CD4-positive, alpha-beta T cell treated with Interleukin-10 for 1 hour (primary cell): ENCODE measurements around the gene AKR1A1.
"Not testable (repeated sequence)": the region's sequence is repeated elsewhere in the genome, so short reads cannot be mapped to it uniquely, and the experiment has no call there.

Source experiments
- DNase-seq: peaks from one replicate; pipeline ENCODE4 v3.0.0-alpha.2; 2020

Gene AKR1A1

DNA sequence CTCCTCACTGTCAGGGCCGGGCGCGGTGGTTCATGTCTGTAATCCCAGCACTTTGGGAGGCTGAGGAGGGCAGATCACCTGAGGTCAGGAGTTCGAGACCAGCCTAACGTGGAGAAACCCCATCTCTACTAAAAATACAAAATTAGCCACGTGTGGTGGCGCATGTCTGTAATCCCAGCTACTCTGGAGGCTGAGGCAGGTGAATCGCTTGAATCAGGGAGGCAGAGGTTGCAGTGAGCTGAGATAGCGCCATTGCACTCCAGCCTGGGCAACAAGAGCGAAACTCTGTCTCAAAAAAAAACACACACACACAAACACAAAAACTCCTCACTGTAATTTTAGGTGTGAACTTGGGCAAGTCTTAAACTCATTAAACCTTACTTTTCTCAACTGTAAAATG, 26.7 kb upstream of the AKR1A1 start:
- not testable (repeated sequence) for DNase-seq

DNA sequence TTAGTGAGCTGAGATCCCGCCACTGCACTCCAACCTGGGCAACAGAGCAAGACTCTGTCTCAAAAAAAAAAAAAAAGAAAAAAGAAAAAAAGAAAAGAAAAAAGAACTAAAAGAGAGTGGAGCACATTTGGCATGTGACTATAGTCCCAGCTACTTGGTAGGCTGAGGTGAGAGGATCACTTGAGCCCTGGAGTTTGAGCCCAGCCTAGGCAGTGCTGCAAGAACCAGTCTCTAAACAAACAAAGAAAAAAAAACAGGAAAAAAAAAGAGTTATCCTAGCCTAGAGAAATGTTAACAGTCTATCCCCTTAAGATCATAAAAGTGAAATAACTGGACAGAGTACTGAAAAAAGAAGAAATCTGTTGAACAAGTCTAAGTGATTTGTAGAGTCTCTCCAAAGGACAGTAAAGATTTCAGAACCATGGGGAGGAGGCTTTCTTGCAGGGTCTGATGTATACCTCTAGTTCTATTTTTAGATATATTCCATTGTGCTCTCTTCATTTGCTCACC, 24.4 kb upstream of the AKR1A1 start:
- no peak for DNase-seq

DNA sequence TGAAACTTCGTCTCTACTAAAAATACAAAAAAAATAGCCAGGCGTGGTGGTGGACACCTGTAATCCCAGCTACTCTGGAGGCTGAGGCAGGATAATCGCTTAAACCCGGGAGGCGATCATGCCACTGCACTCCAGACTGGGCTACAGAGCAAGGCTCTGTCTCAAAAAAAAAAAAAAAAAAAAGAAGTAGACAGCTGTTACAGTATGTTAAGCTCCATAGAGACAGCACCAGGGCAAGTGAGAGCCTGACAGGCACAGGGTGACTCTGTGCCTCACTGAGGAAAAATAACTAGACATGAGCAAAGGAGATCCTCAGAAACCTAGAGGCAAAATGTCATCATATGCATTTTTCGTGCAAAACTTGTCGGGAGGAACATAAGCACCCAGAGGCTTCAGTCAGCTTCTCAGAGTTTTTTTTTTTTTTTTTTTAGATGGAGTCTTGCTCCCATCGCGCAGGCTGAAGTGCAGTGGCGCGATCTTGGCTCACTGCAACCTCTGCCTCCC, 19.9 kb upstream of the AKR1A1 start:
- DNase-seq: no peak

DNA sequence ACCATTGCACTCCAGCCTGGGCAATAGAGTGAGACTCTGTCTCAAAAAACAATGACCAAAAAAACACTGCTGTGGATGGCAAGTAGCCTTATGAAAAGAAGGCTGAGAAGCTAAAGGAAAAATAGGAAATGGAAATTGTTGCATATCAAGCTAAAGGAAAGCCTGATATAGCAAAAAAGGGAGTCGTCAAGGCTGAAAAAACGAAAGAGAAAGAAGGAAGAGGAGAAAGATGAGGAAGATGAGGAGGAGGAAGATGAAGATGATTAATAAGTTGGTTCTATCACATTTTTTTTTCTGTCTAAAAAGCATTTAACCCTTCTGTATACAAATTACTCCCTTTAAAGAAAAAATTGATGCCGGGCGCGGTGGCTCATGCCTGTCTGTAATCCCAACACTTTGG, 18.8 kb upstream of the AKR1A1 start:
- DNase-seq: no peak

DNA sequence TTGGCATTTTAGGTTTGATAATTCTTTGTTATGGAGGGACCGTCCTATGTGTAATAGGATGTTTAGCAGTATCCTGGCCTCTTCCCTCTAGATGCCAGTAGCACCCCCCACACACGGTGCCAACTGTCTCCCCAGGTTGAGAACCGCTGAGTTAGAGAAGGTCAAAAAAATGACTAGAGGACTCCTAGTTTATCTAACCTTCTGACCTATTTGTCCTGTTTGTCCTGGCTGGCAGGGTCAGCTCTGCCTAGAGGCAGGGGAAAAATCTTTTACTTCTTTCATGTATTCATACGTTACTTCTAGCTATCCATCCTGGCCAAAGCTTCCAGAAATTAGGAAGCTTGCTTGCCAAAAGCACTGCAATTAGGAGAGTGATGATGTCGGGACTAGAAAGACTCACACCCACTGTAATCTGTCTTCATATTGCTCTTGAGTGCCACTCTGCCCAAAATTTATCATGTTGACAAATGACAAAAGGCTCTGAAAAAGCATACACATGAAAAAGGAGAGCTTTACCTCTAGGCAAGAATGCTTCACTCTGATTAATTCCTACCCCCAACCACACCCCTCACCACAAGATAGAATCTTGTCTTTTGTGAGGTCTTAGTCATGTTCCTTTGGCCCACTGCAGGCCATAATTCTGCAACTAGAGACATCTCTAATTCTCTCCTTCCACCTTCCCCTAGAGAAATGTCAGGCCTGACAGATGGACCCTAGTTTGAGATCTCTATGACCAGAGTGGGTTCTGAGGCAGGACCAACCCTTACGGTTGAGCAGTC, 14.4 kb upstream of the AKR1A1 start:
- no peak for DNase-seq

DNA sequence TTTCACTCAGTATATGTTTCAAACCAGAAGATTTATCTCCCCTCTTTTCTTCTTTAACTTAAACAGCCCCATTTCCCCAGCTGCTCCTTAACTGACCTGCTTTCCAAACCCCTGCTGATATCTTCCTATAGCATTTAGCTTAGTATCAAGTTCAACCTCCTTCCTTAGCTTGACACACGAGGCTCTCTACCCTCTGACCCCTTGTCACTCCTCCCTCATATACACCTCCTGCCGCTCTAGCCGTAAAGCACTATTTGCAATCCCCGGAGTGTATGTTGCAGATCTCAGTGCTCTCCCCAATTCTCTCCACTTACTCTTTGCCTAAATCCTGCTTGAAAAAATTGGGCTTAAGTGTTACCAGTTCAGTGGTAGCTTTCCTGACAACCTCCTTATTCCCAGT, 13.7 kb upstream of the AKR1A1 start:
- no peak for DNase-seq

DNA sequence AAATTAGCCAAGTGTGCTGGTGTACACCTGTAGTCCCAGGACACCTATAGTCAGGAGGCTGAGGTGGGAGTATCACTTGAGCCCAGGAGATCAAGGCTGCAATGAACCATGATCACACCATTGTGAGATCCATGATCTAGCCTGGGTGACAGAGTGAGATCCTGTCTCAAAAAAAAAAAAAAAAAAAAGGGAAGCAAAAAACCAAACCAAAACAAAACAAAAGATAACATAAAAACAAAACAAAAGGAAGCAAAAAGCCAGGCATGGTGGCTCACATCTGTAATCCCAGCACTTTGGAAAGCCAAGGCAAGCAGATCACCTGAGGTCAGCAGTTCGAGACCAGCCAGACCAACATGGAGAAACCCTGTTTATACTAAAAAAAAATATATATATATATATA, 9.4 kb upstream of the AKR1A1 start:
- no peak for DNase-seq

DNA sequence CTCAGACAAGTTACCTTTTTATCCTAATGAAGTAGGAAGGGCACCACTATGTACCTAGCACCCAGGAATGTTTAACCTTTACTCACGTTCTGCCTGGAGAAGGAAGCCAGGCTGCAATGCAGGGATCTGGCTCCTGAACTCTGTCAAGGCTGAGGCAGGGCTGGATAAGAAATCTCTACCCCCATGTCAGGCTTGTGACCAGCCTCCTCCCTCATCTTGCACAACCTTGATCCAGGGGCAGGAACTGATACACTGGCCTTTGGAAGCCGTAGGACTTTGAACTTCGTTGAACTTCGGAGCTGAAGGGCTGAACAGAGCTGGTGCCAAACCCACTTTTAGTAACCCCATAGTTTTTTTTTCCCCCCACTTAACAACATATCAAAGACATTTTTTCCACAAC, 8.0 kb upstream of the AKR1A1 start:
- DNase-seq: no peak

DNA sequence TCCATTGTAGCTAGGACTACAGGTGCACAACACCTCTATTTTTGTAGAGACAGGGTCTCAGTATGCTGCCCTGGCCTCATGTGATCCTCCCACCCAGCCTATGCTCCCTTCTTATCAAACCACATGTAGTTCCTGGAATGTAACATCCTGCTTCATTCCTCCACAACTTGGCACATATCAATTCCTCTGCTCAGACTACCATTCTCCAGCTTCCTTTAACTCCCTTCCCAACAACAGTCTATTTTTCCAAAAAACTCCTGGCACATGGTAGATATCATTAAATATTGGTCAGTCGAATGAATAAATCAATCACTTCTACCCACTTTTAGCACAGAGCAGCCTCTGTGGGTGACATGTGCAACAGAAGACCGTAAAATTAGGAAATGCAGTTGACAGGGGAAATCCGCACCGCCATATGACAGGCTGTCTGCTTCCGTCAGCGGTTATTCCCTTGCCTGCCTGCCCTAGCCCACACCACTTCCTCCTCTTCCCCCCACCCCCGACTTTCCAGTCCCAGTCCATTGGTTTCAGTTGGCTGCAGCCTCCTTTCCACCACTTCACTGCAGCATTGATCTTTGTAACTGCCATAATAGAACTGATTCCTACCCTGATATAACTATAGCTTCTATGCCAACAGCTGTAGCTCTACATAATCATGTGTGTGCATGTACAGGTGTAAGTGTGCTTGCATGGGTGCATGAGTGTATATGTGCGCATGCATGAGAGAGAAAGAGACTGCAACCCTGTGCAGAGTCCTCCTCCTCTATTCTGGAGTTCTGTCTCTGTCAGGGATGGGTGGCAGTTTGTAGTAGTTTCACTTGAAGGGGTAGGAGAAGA, 6.8 kb upstream of the AKR1A1 start:
- DNase-seq: peak; percentile 81

DNA sequence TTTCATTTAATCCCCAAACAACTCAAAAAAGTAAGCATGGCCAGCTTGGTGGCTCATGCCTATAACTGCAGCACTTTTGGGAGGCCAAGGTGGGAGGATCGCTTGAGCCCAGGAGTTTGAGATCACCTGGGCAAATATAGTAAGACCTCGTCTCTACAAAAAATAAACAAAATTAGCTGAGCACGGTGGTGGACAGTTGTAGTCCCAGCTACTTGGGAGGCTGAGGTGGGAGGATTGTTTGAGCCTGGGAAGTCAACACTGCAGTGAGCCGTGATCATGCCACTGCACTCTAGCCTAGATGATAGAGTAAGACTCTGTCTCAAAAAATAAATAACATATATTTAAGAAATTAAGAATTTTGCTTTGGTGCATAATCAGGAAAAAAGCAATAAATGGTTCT, 6.1 kb upstream of the AKR1A1 start:
- no peak for DNase-seq

DNA sequence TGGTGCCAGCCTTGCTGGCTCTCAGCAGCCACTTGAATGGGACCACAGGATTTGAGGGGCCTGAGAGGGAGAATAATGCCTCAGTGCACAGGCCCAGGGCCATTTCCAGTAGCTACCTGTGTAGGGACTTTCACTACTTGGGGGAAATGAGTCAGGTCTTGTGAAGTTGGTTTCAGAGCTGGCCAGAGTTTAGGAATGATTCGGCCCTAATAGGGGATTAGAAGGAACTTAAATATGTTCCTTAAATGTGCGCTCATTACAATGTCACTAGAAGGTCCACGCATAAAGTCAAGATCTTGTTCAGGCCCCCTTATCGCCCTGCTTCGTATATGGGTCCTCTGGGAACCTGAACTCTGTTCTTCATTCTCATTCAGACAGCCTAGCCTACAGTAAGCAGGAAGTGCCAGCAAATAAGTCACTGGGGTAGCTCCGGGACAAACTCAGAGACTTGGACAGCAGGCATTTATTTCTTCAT, 5.6 kb upstream of the AKR1A1 start:
- DNase-seq: no peak

DNA sequence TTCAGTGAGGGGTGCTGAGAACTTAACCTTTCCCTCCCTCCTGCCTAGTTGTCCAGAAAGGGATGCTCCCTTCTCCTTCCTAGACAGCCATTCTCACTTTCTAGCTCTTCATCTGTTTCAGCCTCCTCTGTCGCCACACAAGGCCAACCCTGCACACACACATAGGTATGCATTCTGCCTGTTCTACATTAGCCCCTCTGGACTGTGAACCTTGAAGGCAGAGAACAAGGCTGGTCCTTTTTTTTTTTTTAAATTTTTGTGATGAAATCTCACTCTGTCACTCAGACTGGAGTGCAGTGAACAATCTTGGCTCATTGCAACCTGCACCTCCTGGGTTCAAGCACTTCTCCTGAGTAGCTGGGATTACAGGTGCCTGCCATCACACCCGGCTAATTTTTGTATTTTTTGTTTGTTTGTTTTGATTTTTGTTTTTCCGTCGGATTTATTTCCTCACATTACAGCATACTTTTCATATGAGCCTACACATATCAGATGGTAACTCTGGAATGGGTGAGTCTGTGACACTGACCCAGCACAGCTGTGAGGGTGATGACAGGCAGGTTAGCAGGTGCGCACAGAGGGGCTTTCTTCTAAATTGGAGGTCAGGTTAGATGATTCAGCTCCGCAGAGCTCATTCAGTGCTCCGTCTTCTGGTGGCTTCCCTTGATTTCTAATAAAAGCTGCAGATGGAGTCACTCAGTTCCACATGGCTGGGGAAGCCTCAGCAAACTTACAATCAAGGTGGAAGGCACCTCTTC, 4.9 kb upstream of the AKR1A1 start:
- no peak for DNase-seq

DNA sequence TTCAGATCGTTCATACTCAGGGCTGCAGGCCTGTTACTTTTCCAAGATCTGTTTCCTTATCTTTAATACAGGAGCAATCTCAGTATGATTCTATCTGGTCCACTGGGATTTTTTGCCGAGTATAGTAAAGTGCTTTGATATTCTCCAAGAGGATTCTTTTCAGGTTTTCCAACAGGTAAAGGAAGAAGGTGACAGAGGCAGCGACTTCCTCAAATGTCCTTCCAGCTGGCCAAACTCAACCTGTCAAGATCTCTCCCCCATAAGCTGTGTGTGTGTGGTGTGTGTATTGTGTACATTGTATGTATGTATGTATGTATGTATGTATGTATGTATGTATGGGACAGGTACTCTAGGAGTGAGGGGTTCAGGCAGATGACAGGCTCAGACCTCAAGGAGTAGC, 1.1 kb downstream of the AKR1A1 start:
- DNase-seq: no peak

DNA sequence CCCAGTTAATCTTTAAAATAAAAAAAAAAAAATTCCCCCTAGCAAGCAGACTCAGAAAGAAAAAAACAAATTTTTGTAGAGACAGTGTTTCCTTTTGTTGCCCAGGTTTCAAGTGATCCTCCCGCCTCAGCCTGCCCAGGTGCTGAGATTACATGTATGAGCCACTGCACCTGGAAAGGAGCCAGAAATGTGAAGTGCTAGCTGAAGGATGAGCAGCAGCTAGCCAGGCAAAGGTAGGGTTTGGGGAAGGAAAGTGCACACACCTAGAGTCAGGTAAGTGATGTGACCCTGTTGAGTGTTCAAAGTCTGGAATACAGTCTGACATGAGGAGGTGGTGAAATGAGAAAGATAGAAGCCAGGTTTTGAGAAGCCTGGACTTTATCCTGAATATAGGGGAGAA, 1.7 kb downstream of the AKR1A1 start:
- no peak for DNase-seq

DNA sequence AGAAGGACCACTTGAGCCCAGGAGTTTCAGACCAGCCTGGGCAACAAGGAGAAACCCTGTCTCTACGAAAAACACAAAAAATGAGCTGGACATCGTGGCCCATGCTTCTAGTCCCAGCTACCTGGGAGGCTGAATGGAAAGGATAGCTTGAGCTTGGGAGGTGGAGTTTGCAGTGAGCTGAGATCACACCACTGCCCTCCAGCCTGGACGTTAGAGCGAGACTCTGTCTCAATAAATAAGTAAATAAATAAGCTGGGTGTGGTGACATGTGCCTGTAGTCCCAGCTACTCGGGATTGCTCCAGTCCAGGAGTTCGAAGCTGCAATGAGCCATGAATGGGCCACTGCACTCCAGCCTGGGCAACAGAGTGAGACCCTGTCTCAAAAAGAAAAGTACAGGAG, 3.6 kb downstream of the AKR1A1 start:
- DNase-seq: no peak

DNA sequence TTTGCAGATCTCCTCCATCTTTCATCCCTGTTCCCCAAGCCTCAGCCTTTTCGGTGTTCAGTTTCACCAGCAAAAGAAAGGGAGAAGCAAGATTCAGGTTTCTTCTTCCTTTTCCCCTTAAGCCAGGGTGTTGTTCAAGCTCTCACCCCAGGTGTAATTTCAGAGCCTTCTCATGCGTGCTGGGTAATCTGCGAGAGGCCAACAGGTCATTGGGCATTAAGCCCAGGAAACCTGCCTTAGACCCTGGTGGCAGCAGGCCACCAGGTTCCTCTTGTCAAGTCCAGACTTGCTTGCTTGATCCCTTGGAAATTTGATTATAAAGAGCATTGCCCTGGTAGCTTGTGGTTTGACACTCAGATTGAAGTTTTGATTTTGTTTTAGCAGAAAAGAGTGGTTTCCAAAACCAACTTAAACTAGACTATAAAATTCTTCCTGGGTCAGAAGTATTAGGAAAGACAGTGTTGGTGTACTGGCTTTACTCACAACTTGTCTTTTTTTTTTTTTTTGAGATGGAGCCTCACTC, 6.9 kb downstream of the AKR1A1 start:
- DNase-seq: no peak

DNA sequence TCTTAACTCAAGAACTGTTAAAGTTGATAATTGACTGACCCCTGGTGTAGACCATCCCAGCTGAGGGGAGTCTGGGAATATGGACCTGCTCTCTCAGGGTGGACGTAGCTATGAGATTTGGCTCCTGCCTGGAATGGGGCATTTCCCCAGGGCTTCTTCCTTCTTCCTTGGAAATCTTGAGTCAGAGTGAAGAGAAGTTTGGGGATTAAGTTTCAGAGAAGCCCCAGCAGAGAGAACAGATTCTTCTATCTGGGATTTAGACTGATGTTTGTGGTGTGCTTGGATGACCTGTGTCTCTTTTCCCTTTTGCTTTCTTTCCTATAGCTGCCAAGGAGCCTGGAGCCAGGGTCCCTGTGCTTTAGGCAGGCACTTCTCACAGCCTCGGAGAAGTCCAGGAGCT, 13.2 kb downstream of the AKR1A1 start:
- DNase-seq: no peak

DNA sequence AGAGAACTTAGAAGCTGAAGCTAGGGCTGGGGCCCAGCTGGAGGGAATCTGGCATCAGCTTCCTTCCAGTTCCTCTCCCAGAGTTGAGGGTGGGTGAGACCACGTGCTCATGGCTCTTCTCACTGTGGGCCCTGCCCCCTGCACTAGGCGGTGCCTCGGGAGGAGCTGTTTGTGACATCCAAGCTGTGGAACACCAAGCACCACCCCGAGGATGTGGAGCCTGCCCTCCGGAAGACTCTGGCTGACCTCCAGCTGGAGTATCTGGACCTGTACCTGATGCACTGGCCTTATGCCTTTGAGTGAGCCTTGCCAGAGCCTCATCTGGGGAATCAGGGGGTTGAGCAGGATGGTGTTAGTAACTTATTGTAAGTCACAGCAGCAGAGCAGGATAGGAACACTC, 16.1 kb downstream of the AKR1A1 start:
- DNase-seq: no peak

DNA sequence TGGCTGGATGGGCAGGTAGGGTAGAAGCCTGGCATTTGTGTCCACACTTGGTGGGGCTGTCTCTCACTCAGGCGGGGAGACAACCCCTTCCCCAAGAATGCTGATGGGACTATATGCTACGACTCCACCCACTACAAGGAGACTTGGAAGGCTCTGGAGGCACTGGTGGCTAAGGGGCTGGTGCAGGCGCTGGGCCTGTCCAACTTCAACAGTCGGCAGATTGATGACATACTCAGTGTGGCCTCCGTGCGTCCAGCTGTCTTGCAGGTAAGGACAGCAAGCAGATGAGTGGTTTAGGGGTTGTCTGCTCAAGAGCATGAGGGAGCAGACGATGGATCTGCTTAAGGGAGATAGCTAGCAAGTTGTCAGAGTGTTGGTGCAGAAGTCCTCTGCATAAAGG, 17.3 kb downstream of the AKR1A1 start:
- no peak for DNase-seq

DNA sequence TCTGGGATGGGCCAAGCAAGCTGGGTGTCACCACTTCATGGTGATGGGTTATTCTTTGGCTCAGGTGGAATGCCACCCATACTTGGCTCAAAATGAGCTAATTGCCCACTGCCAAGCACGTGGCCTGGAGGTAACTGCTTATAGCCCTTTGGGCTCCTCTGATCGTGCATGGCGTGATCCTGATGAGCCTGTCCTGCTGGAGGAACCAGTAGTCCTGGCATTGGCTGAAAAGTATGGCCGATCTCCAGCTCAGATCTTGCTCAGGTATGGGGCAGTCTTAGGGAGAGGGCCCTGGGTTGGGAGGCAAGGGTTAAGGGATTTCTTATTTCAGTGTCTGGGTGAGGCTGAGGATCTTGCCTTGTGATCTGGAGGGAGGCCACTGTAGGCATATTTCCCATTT, 17.8 kb downstream of the AKR1A1 start:
- DNase-seq: no peak

DNA sequence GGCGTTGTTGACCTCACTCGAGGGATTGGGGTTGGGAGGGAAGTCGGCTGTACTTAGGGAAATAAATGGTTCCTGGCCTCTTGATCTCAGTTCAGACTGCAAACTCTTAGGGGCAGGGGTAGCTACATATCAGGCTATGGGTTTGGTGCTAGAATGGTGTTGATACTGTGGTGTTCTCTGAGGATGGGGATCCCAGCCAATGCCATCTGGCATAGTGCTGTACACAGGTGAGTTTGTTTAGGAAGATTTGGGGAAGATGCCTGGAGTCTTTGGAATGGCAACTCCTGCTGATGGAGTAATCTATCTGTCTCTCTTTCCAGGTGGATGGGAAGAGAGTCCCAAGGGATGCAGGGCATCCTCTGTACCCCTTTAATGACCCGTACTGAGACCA, 18.9 kb downstream of the AKR1A1 start:
- DNase-seq: no peak

DNA sequence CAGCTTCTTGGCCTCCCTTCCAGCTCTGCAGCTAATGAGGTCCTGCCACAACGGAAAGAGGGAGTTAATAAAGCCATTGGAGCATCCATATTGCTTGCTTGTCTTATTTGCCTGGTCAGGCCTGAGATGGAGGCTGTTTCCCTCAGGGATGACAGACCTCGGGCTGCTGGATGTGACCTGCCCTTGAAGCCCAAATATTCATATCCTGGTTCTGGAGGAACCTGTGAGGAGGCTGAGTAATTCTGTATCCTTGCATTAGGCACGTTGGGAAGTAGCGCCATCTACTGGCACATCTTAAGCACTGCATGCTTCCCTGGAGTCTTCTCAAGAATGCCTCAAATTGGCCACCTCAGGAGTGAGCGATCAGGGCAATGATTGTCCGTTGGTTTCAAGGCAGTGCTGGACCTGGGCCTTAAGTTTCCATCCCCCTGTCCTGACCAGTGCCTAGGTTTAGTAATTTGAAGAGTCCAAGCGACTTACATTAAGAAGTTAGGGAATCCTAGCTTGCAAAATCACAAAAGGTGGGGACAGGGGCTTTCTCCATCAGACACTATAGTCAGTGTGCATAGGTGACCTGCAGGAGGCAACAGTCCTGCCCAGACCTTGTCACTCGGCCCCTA, 19.4 kb downstream of the AKR1A1 start:
- peak; percentile 80 for DNase-seq
